Gastroesophageal sphincter (tissue), 3 donors: ENCODE measurements around the gene F2R.

Experiments
- CTCF ChIP-seq, 4 experiments: fragments of 200-600 bp in 2 of 4; fragments of 450-650 bp in 2 of 4; sonication (generic) in 1 of 4; IDR thresholded peaks; one replicate each; pipeline ENCODE4 v1.5.1; 2017 to 2019; ENCODE audit warnings: antibody characterized with exemption in 4 of 4, mild to moderate bottlenecking in 2 of 4, moderate library complexity in 2 of 4
- POLR2A ChIP-seq, 2 donors: fragments of 450-650 bp; IDR thresholded peaks; one replicate each; pipeline ENCODE4 v1.6.1; 2017; ENCODE audit warnings: antibody characterized with exemption in 2 of 2, mild to moderate bottlenecking in 2 of 2, moderate library complexity in 1 of 2

- TF ChIP-seq CTCF (IDR thresholded peaks at IDR 0.05), result no peak
- no peak for TF ChIP-seq POLR2A (IDR thresholded peaks at IDR 0.05)
Measured at GRCh38 chr5:76729373-76730290, 13.7 kb downstream of the F2R start.
